ENCODE results near the gene APOO.

APOO gene

GRCh38 chrX:23820235-23820782 lies 87.4 kb downstream of the APOO start:
- no peak for DNase-seq (ENCODE audit: low read depth in 2 of 3, low spot score in 2 of 3)

DNA sequence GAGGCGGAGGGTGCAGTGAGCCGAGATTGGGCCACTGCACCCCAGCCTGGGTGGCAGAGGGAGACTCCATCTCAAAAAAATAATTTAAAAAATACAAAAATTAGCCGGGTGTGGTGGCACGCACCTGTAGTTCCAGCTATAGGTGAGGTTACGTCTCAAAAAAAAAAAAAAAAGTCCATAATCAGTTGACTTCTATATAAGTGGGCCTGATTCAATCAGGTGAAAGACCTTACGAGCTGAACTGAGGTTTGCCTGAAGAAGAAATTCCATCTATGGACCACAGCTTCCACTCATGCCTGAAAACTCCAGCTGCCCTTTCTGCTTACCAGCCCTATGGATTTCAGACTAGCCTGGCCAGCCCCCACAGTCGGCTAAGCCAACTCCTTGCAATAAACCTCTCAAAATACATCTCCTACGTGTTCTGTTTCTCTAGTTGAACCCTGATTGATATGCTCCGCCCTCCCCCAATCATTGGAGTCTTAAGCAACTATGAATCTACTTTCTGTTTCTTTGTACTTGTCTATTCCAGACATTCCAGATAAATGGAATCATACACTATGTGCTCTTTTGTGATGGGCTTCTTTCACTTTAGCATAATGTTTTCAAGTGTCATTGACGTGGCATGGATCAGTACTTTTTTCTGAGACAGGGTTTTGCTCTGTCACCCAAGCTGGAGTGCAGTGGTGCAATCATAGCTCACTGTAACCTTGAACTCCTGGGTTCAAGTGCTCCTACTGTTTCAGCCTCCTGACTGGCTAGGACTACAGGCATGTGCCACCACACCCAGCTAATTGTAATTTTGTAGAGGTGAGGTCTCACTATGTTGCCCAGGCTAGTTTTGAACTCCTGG lies 88.1 kb downstream of the APOO start:
- no peak for DNase-seq (ENCODE audit: low read depth in 2 of 3, low spot score in 2 of 3)

- no peak for DNase-seq (ENCODE audit: low read depth in 2 of 3, low spot score in 2 of 3)
These were observed 89.8 kb downstream of the APOO start for GRCh38 chrX:23817979-23818336.

GRCh38 chrX:23816179-23816578 lies 91.6 kb downstream of the APOO start:
- DNase-seq (ENCODE audit: low read depth in 2 of 3, low spot score in 2 of 3) = no peak

GRCh38 chrX:23815376-23815775 lies 92.4 kb downstream of the APOO start:
- no peak for DNase-seq (ENCODE audit: low read depth in 2 of 3, low spot score in 2 of 3)

DNA sequence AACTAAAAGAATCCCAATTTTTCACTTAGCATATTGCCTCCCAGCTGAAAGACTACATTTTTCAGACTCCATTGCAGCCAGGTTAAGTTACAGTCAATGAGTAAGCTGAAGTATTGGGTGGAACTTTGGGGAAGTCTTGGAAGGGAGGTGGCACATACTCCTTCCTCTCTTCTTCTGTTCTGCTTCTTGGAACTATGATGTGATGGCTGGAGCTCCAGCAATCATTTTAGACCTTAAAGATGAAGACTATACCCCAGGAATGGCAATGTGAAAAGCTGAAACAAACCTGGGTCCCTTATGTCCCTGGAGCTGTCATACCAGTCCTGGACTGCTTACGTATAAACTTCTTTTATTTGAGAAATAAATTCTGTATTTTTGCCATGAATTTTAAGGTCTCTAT lies 93.9 kb downstream of the APOO start:
- DNase-seq (ENCODE audit: low read depth in 2 of 3, low spot score in 2 of 3) = no peak

GRCh38 chrX:23811656-23812055 lies 96.1 kb downstream of the APOO start:
- DNase-seq (ENCODE audit: low read depth in 2 of 3, low spot score in 2 of 3) = no peak

DNA sequence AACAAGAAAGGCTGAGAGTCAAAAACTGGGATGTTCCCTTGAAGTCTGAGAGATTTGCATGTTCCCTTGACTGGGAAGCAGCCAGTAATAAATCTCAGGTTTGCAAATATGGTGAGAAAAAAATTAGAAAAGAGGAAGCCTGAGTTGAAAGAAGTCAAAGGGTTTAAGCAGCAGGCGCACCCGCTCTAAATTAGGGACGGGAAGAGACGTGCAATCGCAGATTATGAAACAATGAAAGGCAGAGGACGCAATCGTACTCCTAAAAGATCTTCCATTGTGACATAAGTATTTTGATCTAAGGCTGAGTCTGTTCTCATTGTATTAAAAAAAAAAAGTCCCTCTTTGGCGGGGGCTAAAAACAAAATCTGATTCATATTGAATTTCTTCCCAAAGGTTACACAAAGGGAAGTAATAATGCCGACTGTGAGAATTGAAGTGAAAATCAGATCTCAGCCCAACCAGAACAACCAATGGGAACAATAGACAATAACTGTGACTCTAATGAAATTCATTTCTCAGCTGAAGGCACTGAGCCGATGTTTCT lies 96.6 kb downstream of the APOO start:
- no peak for DNase-seq (ENCODE audit: low read depth in 2 of 3, low spot score in 2 of 3)

- no peak for DNase-seq (ENCODE audit: low read depth in 2 of 3, low spot score in 2 of 3)
These were observed 97.5 kb downstream of the APOO start for GRCh38 chrX:23810279-23810678.

DNA sequence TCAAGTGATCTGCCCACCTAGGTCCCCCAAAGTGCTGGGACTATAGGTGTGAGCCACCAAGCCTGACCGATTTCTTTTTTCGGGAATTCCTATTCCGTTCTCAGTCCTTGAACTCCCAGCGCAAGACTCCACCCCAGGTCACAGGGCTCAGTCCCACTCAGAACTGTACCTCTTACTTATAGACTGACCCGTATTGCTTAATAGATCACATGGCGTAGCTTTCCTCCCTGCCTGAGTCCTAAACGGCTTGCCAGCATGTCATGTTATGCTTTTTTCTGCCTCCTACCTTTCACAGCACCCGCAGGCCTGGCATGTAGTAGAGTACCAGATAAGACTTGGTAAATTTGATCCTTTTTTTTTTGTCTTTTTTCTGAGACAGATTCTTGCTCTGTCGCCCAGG lies 102.3 kb downstream of the APOO start:
- no peak for DNase-seq (ENCODE audit: low read depth in 2 of 3, low spot score in 2 of 3)

DNA sequence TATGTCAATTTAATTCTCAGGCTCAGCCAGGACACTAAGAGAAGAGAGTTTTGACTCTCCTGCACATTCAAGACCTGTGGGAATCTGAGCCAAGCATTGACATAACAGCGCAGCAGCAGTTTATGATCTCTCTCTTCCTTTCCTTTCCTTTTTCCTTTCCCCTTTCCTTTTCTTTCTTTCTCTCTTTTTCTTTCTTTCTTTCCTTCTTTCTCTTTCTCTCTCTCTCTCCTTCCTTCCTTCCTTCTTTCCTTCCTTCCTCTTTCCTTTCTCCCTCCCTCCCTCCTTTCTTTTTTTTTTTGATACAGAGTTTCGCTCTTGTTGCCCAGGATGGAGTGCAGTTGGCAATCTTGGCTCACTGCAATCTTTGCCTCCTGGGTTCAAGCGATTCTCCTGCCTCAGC lies 103.2 kb downstream of the APOO start:
- DNase-seq (ENCODE audit: low read depth in 2 of 3, low spot score in 2 of 3) = no peak

- no peak for DNase-seq (ENCODE audit: low read depth in 2 of 3, low spot score in 2 of 3)
These were observed 103.8 kb downstream of the APOO start for GRCh38 chrX:23803931-23804381.

DNA sequence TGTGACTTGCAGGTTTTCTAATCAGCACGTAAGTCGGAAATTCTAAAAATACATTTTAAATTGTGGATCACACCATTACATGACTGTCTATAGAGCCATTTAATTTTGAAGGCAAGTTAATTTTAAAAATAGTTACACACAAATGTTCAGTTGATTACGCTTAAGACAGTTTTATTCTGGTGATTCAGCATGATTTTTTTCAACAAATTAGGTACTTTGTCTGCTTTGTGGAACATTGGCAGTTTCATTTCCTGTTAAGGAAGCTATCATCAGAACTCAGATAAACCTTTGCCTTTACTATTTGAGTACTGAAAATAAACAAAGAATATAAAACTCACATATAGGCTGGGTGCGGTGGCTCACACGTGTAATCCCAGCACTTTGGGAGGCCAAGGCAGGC lies 105.3 kb downstream of the APOO start:
- no peak for DNase-seq (ENCODE audit: low read depth in 2 of 3, low spot score in 2 of 3)

DNA sequence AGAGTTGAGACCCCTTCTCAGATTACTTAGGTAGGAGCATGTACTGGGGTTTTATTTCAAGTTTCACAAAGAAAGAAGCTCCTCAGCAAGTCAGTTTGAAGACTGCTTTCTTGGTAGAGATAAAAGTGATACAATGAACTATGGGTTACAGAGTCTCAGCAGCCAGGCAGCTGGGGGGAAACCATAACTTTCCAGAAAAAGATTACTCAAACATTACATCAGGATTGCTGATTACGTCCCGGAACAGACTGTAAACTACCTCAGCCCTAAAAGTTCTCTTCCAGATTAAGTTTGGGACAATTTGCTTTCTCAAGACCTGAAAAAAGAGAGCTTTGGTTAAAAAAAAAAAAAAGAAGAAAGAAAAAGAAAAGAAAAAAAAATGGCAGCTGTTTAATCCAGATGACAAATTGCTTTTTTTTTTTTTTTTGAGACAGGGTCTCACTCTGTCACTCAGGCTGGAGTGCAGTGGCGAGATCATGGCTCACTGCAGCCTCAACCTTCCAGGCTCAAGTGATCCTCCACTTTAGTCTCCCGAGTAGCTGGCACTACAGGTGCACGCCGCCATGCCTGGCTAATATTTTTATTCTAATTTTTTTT lies 108.2 kb downstream of the APOO start:
- no peak for DNase-seq (ENCODE audit: low read depth in 2 of 3, low spot score in 2 of 3)

DNA sequence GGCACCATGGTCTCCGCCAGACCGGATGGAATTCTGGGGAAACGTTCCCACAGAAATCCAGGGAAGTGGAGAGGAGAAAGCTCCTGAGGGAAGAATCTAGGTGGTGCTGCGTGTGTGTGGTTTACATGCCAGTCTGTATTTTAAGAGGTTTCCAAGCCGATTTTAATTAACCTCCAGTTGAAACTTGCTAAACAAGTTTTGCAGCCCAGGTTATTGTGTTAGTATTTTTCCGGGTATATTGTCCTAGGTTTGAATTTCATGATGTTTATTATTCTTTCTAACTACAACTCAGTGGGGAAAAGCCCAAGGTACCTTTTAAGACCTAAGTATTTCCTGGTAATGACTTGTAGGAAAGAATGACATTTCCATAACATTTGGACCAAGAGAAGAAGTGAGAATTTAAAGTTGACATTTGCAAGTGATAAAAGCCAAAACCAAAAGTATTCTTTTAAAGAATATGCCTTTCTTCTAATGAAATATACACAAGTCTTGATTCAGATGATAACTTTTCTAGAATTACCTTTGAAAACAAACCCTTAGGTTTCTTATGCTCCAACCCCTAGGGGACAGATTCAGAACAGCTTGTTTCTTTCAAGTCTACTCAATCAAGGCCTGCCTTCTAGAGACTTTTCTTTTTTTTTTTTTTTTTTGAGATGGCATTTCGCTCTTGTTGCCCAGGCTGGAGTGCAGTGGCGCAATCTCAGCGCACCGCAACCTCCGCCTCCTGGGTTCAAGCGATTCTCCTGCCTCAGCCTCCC lies 110.2 kb downstream of the APOO start:
- no peak for DNase-seq (ENCODE audit: low read depth in 2 of 3, low spot score in 2 of 3)

- no peak for DNase-seq (ENCODE audit: low read depth in 2 of 3, low spot score in 2 of 3)
These were observed 112.5 kb downstream of the APOO start for GRCh38 chrX:23795221-23795620.

DNA sequence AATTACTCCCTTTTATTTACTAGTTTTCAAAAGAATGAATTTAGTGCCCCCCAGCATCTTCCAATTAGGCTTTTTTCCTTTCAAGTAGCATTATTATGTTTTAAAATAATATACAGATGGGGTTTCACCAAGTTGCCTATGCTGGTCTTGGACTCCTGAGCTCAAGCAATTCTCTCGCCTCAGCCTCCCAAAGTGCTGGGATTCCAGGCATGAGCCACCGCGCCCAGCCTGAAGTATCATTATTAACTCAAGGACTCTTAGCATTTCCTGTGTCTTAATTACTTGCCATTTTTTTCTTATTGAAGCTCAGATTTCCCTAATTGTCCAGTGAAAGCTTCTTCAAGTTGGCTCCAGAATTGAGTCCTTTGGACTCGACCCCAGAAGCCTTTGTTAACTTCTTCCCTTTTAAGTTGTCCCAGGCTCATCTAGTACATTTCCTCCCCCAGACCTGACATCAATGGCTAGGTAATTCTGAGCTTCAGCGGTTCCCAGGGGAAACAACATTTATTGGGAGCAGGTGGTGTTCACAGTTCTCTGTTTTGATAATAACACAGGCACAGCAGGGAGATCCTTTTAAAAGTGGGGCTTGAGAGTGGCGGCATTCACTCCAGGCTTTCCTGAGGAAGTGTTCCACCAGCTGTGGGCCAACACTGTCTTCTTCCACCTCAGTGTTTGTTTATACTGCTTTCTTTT lies 114.7 kb downstream of the APOO start:
- DNase-seq (ENCODE audit: low read depth in 2 of 3, low spot score in 2 of 3) = no peak

GRCh38 chrX:23790155-23790497 lies 117.6 kb downstream of the APOO start:
- no peak for DNase-seq (ENCODE audit: low read depth in 2 of 3, low spot score in 2 of 3)

DNA sequence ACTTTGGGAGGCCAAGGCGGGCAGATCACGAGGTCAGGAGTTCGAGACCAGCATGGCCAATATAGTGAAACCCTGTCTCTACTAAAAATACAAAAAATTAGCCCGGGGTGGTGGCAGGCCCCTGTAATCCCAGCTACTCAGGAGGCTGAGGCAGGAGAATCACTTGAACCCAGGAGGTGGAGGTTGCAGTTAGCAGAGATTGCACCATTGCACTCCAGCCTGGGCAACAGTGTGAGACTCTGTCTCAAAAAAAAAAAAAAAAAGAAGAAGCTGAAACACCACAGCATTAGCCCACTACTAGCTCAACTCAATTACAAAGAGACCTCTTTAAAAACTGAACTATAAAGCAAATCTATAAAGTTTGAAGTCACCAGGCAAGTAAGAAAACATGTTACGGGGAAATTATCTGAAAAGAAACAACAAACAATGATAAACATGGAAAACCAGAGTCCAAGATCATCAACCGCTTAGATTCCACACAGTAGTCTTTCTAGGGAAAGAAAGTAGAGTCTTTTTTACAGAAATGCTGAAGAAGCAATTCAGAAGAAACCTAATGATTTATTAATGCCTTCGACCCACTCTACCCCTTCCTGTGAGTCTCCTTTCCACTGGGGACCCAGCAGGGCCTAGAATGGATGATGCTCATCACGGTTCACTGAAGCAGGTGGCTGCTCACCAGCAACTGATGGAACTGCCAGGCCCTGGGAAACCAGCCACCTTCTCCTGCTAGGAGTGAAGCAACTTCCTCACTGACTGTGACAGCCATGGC lies 118.2 kb downstream of the APOO start:
- DNase-seq (ENCODE audit: low read depth in 2 of 3, low spot score in 2 of 3) = no peak

DNA sequence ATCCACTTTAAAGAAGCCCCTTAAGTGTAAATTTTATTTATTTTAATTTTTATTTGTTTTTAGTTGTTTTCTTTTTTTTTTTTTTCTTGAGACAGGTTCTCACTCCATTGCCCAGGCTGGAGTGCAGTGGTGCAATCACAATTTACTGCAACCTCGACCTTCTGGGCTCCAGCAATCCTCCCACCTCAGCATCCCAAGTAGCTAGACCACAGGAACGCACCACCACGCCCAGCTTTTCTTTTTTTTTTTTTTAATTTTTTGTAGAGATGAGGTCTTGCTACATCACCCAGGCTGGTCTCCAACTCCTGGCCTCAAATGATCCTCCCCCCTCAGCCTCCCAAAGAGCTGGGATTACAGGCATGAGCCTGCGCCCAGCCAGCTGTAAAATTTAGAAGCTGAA lies 118.8 kb downstream of the APOO start:
- no peak for DNase-seq (ENCODE audit: low read depth in 2 of 3, low spot score in 2 of 3)
